Stimulated activated CD4-positive, alpha-beta T cell treated with anti-CD3 and anti-CD28 coated beads, TNF-alpha, amount 100 ng/mL, for 24 hours (primary cell): ENCODE measurements around the gene SUN2.

Experiments used
- DNase-seq, 3 experiments: peaks; one replicate each; pipeline ENCODE4 v3.0.0-alpha.2; 2020; ENCODE audit warnings: low read depth in 3 of 3

SUN2 gene

GRCh38 chr22:38717244-38717643 lies 38.6 kb downstream of the SUN2 start:
- DNase-seq = no peak

- DNase-seq = no peak
Observed at GRCh38 chr22:38716826-38717225, 39.0 kb downstream of the SUN2 start.

GRCh38 chr22:38716271-38716670 lies 39.5 kb downstream of the SUN2 start:
- DNase-seq = no peak

- no peak for DNase-seq
Observed at GRCh38 chr22:38715852-38716251, 39.9 kb downstream of the SUN2 start.

GRCh38 chr22:38715176-38715764 lies 40.5 kb downstream of the SUN2 start:
- DNase-seq = no peak

- no peak for DNase-seq
Observed at GRCh38 chr22:38713921-38714320, 41.9 kb downstream of the SUN2 start.

GRCh38 chr22:38712486-38713207 lies 43.2 kb downstream of the SUN2 start:
- DNase-seq = no peak

GRCh38 chr22:38710866-38711265 lies 44.9 kb downstream of the SUN2 start:
- DNase-seq = no peak

GRCh38 chr22:38710351-38710750 lies 45.4 kb downstream of the SUN2 start:
- no peak for DNase-seq

- DNase-seq = no peak
Observed at GRCh38 chr22:38709306-38709705, 46.5 kb downstream of the SUN2 start.

GRCh38 chr22:38707984-38708383 lies 47.8 kb downstream of the SUN2 start:
- no peak for DNase-seq

GRCh38 chr22:38707346-38707745 lies 48.5 kb downstream of the SUN2 start:
- DNase-seq = no peak

GRCh38 chr22:38706901-38707195 lies 49.0 kb downstream of the SUN2 start:
- DNase-seq = no peak

- peak in 2 of 3 experiments; percentile 9 to 26 for DNase-seq
Observed at GRCh38 chr22:38706101-38706900, 49.5 kb downstream of the SUN2 start.

GRCh38 chr22:38705235-38706100 lies 50.3 kb downstream of the SUN2 start, which contains the start of gene GTPBP1:
TSS of gene GTPBP1 (plus strand) at chr22:38705944. CDS start at chr22:38705956, 12 bp downstream.
- DNase-seq = peak; percentile 92 to 98 (median 94)

GRCh38 chr22:38704654-38705234 lies 51.1 kb downstream of the SUN2 start:
- DNase-seq = no peak

- peak; percentile 95 to 98 (median 97) for DNase-seq
Observed at GRCh38 chr22:38700789-38701628, 54.8 kb downstream of the SUN2 start, which contains the start of gene JOSD1. TSS of gene JOSD1 (minus strand) at chr22:38700943. CDS start at chr22:38699987, 956 bp downstream.

GRCh38 chr22:38700270-38700788 lies 55.5 kb downstream of the SUN2 start:
- DNase-seq = no peak

- DNase-seq = no peak
Observed at GRCh38 chr22:38699784-38700183, 56.0 kb downstream of the SUN2 start.

GRCh38 chr22:38699143-38699542 lies 56.7 kb downstream of the SUN2 start:
- no peak for DNase-seq
